ENCODE data around the gene TUBB6. TPM values are rescaled to one million over a fixed set of nuclear protein-coding genes. Genes with fewer than 3 reads are reported as not detected.

Gene TUBB6
- polyA plus RNA-seq, 1 donor = 58.9 TPM

- DNase-seq = no peak
These were observed 27.5 kb downstream of the TUBB6 start for GRCh38 chr18:12335503-12335902.

DNA sequence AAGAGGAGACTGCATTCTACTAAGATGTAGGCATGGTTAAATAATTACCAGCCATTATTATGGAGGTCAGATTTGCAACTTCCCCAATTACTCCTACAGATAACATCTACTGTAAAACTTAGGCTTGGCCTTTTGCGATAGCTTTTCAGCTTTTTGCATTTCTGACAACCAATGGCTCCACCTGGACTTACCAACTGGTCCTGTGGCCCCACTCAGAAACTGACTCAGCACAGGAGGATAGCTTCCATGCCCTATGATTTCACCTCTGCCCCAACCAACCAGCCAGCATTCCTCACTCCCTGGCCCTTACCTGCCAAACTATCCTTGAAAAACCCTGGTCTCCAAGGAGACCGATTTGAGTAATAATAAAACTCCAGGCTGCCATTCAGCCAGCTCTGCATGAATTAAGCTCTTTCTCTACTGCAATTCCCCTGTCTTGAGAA lies 28.2 kb downstream of the TUBB6 start:
- no peak for DNase-seq

- no peak for DNase-seq
These were observed 28.8 kb downstream of the TUBB6 start for GRCh38 chr18:12336887-12337286.

- no peak for DNase-seq
These were observed 30.3 kb downstream of the TUBB6 start for GRCh38 chr18:12338382-12338781.

GRCh38 chr18:12340945-12341660 lies 33.1 kb downstream of the TUBB6 start:
- DNase-seq = no peak

GRCh38 chr18:12342661-12343060 lies 34.6 kb downstream of the TUBB6 start:
- DNase-seq = no peak

GRCh38 chr18:12345491-12346239 lies 37.6 kb downstream of the TUBB6 start:
- no peak for DNase-seq

DNA sequence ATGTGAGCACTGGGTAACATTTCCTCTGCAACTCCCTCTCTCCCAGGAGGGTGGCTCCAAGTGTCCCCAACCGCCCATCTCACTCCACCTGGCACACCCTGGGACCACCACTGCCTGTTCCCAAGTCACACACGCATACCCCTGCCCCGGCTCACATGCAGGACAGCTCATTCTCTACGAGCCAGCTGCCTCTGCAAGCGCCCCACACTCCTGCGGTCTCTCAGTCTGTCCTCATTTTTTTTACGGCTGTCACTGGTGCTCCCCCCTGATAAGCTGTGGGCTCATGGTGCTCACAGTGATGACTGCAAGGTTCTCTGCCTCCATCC lies 38.2 kb downstream of the TUBB6 start:
- DNase-seq = no peak

DNA sequence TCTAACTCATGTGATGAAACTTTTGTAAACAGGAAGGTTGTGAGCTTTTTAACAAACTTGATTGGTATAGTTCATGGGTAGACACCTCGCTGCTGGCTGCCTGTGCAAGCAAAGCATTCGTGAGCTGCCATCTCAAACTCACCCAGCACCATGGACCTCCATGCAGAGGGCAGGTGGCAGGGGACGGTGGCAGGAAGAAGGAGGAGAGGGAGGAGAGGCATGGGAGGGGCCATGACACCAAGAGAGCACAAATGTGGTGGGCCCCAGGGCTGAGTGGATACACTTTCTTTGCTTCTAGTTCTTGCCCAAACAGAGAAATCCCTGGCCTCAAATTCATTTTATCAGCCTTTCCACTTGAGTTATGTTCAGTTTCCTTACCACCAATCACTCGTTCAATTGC lies 39.9 kb downstream of the TUBB6 start:
- DNase-seq = no peak

GRCh38 chr18:12352188-12352587 lies 44.1 kb downstream of the TUBB6 start:
- DNase-seq = no peak

DNA sequence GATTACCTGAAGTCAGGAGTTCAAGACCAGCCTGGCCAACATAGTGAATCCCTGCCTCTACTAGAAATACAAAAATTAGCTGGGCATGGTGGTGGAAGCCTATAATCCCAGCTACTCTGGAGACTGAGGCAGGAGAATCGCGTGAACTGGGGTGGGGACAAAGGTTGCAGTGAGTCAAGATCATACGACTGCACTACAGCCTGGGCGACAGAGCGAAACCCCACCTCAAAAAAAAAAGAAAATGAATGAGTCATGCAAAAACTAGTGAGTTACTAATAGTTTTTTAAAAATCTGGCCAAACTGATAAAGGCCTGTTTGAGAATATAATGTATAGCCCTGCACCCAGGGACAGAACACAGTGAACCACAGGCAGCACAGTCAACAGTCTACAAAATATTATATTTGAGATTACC lies 51.5 kb downstream of the TUBB6 start:
- DNase-seq = no peak

- DNase-seq = no peak
These were observed 53.8 kb downstream of the TUBB6 start for GRCh38 chr18:12361770-12362378.

- no peak for DNase-seq
These were observed 54.6 kb downstream of the TUBB6 start for GRCh38 chr18:12362473-12363174.

DNA sequence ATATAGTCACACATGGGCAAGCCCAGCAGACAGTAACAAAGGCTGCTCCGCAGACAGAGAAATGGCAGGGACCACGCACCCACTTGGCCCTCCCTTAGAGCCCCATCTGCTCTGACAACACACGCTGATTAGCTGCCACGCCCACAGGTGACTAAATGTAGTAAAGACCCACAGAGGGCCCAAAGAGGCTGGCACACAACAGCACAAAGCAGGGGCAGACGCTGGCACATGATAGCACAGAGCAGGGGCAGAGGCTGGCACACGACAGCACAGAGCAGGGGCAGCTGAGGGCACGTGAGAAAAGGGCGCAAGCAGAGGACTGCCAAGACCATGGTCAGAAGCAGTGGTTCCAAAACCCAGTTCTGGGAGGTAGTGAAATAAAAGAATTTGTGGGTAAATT lies 58.3 kb downstream of the TUBB6 start:
- no peak for DNase-seq

DNA sequence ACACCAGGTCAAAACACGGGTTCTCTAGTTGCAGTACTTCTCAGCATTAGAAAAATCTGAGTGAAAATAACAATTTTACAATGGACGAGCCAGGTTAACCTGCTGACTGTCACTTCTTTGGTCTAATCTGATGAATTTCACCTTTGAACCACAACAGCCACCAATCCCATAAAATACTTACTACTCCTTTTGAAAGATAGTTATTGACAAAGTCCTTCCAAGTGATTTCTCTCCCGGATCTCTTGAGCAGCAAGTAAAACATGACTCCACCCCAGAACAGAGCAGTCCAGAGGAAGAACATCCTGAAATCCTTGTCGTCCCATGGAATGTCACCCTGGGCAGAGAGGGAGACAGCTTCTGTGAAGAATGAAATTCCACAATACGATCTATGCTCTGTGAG lies 58.7 kb downstream of the TUBB6 start:
- DNase-seq = no peak

- DNase-seq = no peak
These were observed 61.2 kb downstream of the TUBB6 start for GRCh38 chr18:12369211-12369610.

- no peak for DNase-seq
These were observed 63.5 kb downstream of the TUBB6 start for GRCh38 chr18:12371590-12371989.

GRCh38 chr18:12372406-12372805 lies 64.4 kb downstream of the TUBB6 start:
- DNase-seq = no peak

DNA sequence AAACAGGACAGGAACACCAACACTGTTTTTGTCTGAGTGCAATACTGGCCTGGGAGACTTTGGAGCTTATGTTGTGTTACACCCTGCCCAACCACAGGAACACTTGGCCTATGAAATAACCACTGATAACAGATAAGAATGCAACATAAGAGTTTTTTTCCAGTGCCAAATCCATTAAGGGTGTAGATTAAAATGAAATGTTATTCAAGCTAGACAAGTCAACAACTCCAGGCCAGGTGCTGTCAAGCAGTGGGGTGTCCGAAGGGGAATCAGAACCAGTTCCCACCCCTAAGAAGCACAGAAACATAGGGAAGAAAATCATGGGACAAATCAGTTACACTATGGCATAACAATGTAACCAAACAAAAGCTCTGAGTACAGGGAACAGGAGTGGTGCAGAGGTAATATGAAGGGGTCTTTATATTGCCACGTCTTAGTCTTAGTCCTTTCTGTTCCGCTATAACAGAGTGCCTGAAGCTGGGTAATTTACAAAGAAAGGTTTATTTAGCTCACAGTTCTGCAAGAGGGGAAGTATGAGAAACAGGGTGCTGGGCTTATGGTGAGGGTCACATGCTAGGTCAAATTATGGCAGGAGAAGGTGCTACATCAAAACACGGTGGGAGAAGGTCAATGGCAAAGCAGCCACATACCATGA lies 65.2 kb downstream of the TUBB6 start:
- DNase-seq = no peak

DNA sequence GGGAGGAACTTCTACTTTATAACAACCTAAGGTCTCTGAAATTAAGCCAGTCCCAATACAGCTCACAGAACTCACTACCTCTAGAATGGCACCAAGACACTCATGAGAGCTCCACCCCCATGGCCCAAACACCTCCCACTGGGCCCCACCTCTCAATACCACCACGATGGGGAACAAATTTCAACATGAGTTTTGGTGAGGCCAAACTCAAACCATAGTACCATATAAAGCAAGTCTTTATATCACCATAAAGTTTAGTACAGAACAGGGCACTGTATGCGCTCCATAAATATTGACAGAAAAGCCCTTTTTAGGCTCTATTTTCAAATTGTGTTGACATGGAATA lies 65.7 kb downstream of the TUBB6 start:
- no peak for DNase-seq

- DNase-seq = no peak
These were observed 66.4 kb downstream of the TUBB6 start for GRCh38 chr18:12374401-12374800.

All from left kidney (tissue), 2 donors.